ENCODE results near the gene NUMA1. TPM values are rescaled to one million over a fixed set of nuclear protein-coding genes. Genes with fewer than 3 reads are reported as not detected.
A peak's percentile ranks its signal among the peaks of the same experiment; 100 is the strongest.

The NUMA1 gene
- total RNA-seq, 1 donor from 2014 or later, result 103 TPM

- no peak for DNase-seq (ENCODE audit: low read depth in 2 of 2)
Observed at GRCh38 chr11:72067676-72068075, 12.7 kb downstream of the NUMA1 start.

DNA sequence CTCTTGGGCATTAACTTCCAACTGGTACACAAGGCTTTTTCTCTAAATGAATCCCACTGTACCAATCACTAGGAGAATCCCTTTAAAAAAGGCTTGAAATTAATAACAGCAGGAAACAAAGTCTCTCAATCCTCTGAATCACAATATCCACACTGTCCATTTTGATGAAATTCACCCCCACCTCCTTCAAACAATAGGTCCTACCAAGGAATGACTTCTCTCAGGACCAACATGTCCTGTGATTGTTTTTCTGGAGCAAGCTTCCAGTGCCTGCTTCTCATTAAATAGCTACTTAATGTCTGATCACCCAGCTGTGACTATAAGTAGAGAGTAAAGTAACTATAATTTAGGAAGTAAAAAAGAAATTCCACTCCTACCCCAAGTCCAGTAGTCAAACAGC lies 13.1 kb downstream of the NUMA1 start:
- peak in 1 of 2 donors; percentile 67 for DNase-seq (ENCODE audit: low read depth in 2 of 2)

- no peak for DNase-seq (ENCODE audit: low read depth in 2 of 2)
Observed at GRCh38 chr11:72066855-72067254, 13.5 kb downstream of the NUMA1 start.

- no peak for DNase-seq (ENCODE audit: low read depth in 2 of 2)
Observed at GRCh38 chr11:72061739-72062396, 18.5 kb downstream of the NUMA1 start.

DNA sequence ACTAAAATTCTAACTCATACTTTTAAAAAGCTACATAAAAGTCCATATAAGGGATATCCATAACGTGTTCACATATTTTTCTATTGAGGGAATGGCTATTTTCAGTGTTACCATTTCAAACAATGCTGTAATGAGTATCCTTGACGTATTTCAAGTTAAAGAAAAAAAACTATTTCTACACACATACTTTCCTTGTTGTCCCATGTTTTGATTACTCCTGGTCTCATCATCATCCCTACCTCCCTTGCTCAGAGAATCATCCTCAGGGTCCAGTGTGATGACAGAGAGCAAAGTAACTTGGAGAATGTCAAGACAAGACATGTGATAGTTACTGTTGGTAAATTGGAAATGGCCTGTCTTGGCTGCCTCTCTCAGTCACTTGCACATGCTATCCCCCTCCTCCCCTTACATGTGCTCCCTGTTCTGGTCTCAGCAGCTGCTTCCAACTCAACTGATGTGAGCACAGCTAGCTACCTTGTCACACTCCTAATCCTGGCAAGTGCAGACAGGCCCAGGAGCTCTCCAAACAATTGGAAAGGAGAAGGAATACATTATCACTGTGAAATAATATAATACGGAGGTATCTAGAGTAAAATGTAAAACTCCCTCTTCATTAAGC lies 21.8 kb downstream of the NUMA1 start:
- no peak for DNase-seq (ENCODE audit: low read depth in 2 of 2)

GRCh38 chr11:72048766-72049460 lies 31.4 kb downstream of the NUMA1 start:
- peak in 1 of 2 donors; percentile 79 for DNase-seq (ENCODE audit: low read depth in 2 of 2)

GRCh38 chr11:72045849-72046248 lies 34.5 kb downstream of the NUMA1 start:
- DNase-seq (ENCODE audit: low read depth in 2 of 2), result no peak

DNA sequence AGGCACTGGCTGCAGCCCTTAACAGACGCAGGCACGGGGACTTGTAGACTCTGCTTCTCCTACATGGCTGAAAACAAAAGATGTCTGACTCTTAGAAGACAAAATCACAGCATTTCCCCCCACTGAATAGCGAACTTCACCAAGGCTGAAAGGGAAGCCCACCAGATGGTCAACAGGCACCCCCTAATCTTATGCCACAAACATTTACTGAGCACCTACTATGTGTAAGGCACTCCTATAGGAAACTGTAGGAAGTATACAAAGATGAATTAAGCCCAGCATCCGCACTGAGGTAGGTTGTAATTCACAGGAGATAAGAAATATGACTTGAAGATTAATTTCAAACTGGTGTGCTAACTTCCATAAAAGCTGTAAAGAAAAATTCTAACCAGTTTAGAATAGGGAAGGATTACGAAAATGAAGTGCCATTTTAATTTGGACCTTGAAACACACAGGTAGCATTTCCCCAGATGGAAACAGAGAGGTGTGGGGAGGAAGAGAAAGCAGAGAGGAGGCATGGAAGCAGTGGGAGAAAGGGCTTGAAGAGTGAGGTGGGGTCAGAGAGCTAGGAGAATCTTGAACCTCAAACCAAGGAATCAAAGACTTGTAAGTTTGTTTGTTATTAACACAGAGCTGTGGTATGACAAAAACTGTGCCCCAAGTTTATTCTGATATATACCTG lies 38.1 kb downstream of the NUMA1 start:
- no peak for DNase-seq (ENCODE audit: low read depth in 2 of 2)

DNA sequence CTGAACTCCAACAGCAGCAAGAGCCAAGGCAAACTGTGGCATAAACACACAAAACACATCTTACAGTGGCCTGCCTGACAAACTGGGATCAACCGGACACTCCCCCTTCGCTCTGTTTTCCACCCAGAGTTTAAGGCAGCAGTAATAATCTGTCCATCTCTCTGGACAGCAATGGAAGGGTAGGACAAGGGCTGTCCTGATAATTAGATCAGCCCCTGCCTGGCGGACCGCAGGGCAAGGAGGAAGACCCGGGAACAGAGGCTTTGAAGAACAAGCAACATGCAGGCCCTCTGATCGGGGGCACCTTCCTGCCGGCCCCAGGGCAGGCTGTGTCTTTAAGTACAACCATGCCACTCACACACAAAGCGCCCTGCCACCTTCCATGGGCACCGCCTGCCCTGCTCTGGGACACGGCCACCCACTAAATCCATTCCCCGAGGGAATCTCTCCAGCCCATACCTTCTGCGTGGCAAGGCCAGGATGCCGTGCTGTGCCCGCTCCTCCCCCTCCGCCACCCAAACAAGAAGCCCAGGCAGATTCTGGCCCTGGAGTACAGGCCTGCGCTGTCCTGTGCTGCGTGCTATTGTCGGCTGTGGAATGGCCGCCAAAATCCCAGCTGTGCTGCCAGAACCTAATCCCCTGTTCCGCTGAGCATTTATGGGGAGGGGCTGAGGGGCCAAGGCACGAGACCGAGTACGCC lies 38.8 kb downstream of the NUMA1 start:
- peak; percentile 80 to 84 for DNase-seq (ENCODE audit: low read depth in 2 of 2)

DNA sequence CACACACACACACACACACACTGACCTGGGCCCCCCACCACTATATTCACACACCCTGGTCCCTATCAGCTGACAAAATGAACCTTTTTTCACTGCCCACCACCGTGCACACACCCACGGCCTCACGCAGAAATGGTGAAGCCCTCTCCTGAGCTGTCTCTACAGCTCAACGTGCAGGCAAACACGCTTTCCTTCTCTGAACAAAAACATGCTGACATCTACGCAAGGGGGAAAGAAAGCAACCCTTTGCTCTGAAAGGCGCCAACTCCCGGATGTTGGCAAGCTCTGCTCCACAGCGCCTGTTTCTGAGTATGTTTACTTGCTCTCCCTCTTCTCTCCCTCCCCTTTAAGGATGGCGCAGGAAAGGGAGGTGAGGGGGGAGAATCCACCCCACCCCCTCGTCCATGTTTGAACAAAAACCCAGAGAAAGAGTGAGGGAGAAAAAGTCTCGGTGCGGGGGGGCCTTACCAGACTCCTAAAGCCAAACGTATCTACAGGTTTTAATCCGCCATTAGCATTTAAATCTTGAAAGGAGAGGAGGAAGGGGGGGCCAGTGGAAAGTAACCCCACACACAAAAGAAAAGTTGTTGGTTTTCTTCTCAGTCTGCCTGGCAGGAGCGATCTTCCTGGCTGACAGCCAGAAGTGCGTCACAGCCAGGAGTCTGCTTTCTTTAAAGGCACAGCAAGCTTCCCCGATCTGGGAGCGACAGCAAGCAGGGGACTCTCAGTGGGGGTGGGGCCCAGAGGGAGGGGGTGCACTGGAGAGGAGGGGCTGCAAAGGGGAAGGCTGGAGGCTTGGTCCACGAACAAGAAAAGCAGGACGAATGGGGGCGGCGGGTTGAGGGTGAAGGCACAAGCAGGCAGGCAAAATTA lies 39.6 kb downstream of the NUMA1 start:
- peak; percentile 80 to 94 for DNase-seq (ENCODE audit: low read depth in 2 of 2)

- no peak for DNase-seq (ENCODE audit: low read depth in 2 of 2)
Observed at GRCh38 chr11:72039856-72040401, 40.4 kb downstream of the NUMA1 start.

GRCh38 chr11:72039031-72039855 lies 41.1 kb downstream of the NUMA1 start:
- peak in 1 of 2 donors; percentile 16 for DNase-seq (ENCODE audit: low read depth in 2 of 2)

GRCh38 chr11:72038491-72038890 lies 41.9 kb downstream of the NUMA1 start:
- DNase-seq (ENCODE audit: low read depth in 2 of 2), result peak in 1 of 2 donors; percentile 31

DNA sequence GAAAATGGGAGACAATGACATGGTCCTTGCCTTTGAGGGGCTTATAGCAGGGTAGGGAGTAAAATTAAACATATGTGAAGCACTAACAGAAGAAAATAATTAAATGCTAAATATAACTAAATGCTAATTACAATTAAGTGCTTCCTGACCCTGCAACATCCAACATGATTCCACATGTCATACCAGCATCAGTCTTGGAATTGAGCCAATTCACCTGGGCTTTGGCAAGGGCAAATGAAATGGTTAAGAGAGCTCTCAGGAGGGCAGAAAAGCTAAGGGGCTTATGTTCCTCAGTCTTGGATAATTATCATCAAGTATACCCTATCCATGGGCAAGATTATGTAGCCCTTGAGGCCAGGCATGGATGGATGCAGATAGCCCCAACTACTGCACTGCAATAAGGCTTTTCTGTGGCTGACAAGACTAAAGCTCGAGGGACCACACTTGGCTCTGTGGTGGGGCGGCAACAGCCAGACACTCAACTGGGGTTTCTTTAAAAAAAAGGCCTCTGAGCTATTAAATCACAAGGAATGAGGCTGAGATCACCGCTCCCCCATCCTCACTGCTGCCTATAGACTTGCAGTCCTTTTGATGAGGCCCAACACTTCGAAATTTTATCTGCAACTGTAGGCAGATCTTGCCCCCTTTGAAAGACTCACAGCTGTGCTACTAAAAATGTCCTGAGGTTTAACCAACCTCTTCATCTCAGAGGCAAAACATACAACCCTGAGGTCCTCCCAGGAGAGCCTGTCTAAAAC lies 42.6 kb downstream of the NUMA1 start:
- no peak for DNase-seq (ENCODE audit: low read depth in 2 of 2)

DNA sequence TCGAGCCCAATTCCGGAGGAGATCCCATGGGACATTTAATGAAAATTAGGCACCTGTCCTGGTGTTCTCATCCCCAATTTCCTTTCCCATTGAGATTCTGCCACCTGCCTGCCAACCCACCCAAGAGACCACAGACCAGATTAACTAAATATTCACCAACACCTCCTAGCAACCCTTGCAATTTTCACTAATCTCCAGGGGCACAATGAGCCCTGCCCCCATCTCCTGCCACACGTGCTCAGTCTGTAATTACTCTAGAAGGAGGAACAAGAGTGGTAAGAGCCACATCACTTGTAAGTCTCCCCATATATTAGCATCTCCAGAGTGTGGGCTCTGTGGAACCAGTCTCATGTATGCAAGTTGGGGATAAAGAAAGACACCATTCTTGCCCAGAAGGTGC lies 43.7 kb downstream of the NUMA1 start:
- DNase-seq (ENCODE audit: low read depth in 2 of 2), result no peak

DNA sequence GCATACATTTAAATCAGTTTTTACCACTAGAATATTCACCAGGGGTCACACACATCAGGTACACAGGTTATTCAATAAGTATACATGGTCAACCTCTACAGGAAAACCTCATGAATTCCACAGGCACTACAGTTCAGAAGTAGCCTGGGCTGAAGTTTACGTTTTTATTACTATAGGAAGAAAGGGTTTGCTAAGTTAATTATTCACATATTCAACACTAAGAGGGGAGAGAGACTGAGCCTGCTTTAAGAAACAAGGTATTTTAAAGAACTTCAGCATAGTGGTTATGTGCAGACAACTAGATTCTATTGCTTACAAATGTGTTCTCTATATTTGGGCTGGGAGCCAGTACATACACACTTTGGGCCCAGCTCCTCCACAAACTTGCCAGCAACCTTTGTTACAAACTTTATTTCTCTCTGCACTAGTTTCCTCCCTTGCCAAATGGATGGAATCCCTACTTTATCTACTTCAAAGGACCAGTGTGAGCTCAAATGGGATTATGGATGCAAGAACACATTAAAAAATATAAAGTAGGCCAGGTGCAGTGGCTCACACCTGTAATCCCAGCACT lies 49.8 kb downstream of the NUMA1 start:
- peak in 1 of 2 donors; percentile 51 for DNase-seq (ENCODE audit: low read depth in 2 of 2)

DNA sequence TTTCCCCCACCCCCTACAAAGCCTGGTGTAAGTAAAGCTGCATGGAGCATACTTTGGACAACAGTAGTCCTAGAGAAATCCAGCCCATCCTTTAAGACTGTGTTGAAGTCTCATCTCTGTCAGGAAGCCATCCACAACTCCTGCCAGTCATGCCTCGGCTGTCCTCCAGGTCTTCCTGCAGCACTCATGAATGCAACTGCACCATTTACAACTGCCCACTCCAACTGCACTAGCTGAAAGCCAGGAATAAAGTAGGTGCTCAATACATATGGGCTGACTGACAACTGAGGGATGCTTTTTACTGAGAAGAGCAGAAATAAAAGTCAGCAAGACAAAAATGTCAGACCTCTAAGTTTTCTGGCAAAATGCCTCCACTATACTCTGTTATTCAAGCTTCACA lies 54.3 kb downstream of the NUMA1 start:
- DNase-seq (ENCODE audit: low read depth in 2 of 2), result no peak

GRCh38 chr11:72024069-72024754 lies 56.1 kb downstream of the NUMA1 start:
- DNase-seq (ENCODE audit: low read depth in 2 of 2), result no peak

Measured in lung microvascular endothelial cell (primary cell).